MV-4-11 (cell line): ENCODE data around the gene AIMP2.
A peak's percentile ranks its signal among the peaks of the same experiment; 100 is the strongest.
"Not testable (repeated sequence)": the region's sequence is repeated elsewhere in the genome, so short reads cannot be mapped to it uniquely, and the experiment has no call there.

ENCODE experiments used
- DNase-seq: peaks from one replicate; lab custom pipeline; 2025; lab: John Stamatoyannopoulos, UW

The AIMP2 gene

DNA sequence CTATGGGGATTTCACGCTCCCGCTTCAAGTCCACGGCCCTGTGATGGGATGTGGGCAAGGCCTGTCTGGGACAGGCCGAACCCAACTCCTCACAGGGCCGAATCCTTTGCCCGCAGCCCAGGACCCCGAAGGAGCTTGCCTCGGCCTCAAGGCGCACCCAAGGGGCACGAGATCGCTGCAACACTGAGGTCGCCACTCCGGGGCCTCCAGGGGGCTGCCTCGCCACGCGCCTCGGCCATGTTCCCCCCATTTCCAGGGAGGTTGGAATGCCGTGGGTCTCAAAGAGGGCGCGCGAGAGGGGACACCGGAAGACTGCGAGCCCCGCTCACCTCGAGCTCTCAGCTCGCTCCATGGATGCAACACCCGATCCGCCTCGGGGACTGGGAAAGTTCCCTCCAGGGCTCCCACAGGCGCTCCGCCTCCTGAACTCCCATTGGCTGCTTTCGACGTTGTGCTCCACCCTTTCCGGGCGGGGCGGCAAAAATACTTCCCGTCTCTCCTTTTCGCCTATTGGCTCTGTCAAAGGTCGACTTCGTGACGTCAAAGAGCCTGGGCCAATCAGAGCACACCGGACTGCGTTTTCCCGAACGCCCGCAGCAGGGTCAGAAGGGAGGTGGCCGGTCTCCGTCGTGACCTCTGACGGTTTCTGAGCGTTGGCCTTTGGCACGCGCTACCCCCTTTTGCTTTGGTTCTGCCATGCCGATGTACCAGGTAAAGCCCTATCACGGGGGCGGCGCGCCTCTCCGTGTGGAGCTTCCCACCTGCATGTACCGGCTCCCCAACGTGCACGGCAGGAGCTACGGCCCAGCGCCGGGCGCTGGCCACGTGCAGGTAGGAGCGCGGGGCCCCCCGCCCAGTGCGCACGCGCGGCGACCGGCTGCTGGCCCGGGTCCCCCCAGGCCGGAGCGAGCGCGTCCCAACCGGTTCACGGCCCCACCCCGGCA lies at the start of gene AIMP2, which contains the start of gene PMS2:
TSS of gene AIMP2 (plus strand) at position 605 of the 944 bp plus-strand sequence. CDS start at position 697, 92 bp downstream.
TSS of gene PMS2 (minus strand) at position 382 of the 944 bp plus-strand sequence. CDS start at position 352, 30 bp downstream.
- DNase-seq, result peak; percentile 98

DNA sequence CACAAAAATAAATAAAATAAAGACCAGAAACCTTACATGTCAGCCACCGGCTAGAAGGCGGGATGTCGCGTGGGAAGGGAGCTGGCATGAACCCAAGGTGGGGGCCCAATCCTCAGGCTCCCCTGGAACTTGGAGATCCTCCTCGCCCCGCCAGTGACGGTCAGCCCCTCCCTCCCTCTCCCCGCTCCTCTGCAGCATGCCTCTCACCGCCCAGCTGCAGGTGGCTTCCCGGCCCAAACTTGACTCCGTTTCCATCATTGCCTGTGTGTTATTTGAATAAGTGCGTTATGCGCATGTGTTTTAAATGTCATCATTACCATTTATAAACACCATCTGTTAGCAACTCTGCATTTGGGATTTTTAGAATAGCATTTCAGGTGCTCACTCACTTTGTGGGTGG lies 45.9 kb upstream of the AIMP2 start:
- not testable (repeated sequence) for DNase-seq

DNA sequence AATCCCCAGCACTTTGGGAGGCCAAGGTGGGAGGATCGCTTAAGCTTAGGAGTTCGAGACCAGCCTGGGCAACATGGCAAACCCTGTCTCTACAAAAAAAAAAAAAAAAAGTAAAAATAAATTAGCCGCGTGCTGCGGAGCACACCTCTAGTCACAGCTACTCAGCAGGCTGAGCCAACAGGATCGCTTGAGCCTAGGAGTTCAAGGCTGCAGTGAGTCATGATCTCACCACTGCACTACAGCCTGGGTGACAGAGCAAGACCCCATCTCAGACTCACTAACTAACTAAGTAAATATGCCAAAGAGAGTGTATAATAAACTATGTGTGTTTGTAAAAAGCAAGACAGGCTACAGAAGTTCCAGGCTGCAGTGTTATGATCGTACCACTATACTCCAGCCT lies 45.3 kb upstream of the AIMP2 start:
- DNase-seq, result not testable (repeated sequence)

DNA sequence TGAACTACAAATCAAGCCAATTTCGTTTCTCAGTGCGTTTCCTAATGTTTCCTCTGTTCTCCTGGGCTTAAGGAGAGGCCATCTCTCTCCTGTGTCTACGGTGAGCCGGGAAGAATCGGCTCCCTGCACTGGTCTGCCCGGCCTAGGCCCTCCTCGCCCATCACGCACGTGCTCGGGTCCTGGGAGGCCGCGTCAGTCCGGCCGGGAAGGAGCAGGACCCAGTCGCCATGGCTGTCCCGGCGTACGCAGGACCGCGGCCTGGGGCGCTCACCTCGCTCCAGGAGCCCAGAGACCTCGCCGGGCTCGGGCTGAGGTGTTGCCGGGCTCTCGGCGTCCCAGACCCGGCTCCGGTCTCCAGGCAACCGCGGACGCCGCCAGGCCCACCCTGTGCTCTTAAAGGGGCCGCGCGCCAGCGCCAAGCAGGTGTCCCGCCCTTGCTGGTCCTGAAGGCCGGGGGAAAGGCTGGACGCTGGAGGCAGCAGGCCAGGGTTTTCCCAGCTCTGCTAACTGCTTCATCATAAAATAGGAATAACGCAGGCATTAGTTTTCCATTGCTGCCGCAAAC lies 38.6 kb upstream of the AIMP2 start, which contains the start of gene RSPH10B:
TSS of gene RSPH10B (minus strand) at position 343 of the 565 bp plus-strand sequence. CDS start 3,573 bp downstream, outside the sequence.
- not testable (repeated sequence) for DNase-seq

DNA sequence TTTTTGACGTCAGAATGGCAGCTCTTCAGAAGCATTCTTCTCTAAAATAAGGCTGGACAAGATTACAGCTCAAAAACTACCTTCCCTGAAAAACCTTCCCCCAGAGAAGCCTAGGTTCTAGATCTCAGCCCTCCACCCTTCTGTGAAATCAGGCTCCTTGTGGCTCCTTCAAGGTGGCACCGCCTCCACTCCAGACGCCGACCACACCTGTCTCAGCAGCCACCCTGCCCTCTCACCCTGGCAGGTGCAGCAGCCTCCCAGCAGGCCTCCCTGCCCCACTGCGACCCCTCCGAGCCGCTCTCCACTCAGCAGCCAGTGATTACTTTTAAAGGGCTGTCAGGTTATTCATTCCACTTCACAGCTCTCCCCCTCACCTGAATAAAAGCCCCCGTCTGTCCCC lies 35.5 kb upstream of the AIMP2 start:
- not testable (repeated sequence) for DNase-seq

DNA sequence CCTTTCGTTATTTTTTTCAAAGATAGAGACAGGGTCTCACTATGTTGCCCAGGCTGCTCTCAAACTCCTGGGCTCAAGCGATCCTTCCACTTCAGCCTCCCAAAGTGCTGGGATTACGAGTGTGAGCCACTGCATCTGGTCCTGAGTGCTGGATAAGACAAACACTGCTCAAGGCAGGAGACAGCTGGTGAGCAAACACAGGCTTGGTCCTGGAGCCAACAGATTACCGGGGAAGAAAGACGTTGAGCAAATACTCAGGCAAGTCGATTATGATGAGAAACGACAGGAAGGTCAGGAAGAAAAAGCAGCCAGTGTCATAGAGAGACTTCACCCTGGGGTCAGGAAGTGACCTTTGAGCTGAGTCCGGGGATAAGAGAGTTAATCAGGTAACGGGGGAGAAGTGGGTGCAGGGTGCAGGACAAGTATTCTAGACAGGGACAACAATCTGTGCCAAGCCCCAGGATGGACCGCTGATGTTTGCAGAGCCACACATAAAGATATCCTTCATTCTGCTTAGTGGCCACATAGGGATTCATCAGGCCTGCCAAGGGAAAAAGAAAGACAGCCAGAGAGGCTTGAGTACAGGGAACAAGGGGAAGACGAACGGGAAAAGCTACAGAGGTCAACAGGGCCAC lies 29.3 kb upstream of the AIMP2 start:
- DNase-seq, result not testable (repeated sequence)

DNA sequence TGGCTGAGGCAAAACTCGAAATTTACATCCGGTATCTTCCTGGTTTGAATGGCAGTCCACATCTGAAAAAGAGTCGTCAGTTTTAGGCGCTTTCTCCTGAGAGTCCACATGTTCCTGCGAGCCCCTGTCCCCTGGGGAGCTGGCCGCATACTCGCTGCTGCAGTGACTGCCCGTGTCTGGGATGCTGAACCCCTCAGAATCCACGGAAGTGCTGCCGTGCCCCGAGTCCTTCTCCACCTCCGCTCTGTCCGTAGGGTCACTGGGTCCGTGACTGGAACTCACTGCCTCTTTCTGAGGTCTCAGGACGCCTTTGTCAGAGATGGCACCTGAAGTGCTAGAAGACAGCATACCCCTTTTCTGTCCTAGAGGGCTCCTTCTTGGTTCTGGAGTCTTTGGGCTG lies 22.0 kb upstream of the AIMP2 start:
- not testable (repeated sequence) for DNase-seq

DNA sequence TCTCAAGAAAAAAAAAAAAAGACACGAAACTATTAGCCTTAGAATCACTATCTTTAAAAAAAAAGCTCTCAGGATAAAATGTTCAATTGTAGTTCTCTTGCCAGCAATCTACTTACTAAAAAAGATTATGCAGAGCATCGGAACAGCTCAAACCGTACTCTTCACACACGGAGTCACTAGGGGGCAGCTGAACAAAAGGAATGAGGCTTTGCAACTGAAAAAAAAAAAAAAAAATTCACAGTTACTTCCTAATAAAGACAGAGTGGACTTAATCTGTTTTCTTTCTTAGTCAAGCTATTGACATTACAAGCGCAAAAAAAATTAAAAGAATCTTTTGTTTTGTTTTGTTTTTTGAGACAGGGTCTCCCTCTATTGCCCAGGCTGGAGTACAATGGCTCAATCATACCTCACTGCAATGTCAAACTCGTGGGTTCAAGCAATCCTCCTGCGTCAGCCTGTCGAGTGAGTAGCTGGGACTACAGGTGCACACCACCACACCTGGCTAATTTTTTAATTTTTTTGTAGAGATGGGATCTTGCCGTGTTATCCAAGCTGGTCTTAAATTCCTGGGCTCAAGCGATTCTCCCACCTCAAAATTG lies 11.8 kb upstream of the AIMP2 start:
- peak; percentile 68 for DNase-seq

DNA sequence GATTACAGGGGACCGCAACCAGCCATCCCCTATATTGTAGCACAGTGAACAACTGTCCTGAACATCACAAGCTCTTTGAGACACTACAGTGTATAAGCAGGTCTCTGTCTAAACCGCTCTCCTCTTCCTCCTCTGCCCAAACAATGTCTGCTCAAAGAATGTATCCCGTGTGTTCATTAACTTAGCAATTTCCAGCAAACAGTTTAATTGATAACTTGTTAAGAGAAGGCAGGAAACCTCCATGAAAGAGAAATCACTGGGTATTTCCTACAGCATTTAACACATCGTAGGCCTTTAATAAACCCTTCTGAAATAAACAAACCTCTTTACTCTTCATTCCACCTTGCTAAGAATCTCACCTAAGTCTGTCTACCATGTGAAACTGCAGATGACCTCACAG lies 1.7 kb upstream of the AIMP2 start:
- no peak for DNase-seq

DNA sequence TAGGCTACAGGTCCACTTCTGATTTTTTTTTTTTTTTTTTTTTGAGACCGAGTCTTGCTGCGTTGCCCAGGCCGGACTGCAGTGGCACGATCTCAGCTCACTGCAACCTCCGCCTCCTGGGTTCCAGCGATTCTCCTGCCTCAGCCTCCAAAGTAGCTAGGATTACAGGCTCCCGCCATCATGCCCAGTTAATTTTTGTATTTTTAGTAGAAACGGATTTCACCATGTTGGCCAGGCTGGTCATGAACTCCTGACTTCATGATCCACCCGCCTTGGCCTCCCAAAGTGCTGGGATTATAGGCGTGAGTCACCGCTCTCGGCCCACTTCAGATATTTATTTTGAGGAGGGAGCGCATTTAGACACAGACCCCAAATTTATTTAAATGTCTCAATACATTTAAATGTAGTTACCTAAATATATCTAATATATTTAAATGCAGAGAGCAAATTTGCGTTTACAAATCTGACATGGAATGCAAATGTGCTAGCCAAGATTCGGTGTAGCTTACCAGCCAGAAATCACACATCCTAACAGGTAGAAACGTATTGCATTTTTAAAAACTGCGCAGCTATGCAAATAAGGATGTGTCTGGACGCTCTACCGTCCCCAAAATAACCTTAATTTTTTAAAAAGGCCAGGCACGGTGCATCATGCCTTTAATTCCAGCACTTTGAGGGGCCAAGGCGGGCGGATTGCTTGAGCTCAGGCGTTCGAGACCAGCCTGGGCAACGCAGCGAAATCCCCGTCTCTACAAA lies 1.1 kb upstream of the AIMP2 start:
- DNase-seq, result peak; percentile 39

DNA sequence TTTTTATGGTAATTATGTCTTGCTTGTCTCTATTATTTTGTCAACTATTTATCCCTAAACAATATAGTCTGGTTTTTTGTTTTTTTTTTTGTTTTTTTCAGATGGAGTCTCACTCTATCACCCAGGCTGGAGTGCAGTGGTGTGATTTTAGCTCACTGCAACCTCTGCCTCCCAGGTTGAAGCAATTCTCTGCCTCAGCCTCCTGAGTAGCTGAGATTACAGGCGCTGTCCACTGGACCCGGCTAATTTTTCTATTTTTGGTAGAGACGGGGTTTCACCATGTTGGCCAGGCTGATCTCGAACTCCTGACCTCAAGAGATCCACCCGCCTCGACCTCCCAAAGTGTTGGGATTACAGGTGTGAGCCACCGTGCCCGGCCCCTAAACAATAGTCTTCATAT lies 1.3 kb downstream of the AIMP2 start:
- DNase-seq, result not testable (repeated sequence)

DNA sequence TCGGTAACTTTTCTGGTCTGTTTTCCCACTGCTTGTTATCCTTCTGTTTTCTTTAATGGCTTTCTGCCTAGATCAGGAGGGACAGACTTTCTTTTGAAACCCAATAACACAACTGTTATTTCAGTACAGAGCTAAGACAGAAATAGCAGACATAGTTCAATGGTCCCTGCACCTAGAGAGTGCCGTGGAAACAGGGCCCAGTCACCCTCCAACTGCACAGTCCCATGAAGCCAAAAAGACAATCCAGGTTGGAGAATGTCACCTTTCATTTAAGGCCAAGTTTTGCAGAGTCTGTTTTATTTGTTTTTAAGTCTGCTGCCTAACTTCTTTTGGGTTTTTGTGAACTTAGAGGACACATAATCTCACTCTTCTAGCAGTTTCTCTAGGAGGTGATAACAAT lies 2.5 kb downstream of the AIMP2 start:
- DNase-seq, result no peak

DNA sequence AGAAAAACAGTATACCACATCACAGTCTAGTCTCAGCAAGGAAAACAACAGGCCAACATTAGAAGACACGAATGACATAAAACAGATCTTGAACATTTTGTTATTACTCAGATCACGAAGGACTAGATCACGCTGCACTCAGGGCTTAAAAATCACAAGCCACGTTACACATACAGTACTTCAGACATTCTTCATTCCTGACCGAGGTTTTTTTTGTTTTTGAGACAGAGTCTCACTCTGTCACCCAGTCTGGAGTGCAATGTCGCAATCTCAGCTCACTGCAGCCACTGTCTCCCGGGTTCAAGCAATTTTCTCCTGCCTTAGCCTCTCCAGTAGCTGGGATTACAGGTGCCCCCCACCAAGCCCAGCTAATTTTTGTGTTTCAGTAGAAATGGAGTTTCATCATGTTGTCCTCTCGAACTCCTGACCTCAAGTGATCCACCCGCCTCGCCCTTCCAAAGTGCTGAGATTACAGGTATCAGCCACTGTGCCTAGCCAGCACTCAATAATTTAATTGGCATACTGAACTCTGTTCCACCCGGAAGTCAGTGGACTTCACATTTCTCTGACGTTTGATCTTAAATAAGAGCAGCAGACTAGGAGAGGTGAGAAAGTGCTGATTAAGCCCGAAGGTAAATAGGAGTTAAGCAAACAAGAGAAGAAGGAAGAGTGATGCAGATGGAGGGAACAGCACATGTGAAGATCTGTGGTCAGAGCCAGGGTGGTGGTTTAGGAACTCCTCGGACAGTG lies 3.5 kb downstream of the AIMP2 start:
- no peak for DNase-seq

DNA sequence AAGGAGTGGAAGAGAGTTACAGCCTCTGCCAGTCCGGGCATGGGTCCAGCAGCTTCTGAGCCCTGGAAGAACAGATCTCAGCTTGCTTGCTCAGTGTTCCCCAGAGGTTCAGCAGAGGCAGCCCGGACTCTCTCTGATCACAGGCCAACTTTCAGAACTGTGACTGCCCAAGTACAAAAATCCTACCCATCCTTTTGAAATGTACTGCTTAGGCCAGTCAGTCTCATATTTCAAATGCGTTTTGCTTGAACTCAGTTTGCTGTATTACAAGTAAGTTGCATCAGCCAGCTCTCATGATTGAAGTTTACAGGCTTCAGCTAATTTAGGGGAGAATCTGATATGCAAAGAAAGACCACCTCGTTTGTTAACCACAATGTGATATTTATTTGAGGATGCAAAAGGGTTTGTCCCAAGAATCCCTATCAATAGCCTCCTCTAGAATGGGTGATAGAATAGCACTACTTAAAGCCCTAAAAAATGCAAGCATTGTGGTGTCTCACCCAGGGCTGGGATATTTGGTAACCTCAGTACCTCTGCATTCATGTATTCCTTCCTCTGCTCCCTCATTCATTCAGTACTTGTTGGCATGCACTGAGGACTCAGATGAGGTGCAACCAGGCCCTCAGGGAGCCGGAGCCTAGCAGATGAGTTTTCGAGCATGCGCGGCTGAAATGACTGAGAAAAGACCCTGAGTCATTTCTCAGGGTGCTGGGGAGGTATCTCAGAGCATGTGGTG lies 7.0 kb downstream of the AIMP2 start:
- DNase-seq, result no peak

DNA sequence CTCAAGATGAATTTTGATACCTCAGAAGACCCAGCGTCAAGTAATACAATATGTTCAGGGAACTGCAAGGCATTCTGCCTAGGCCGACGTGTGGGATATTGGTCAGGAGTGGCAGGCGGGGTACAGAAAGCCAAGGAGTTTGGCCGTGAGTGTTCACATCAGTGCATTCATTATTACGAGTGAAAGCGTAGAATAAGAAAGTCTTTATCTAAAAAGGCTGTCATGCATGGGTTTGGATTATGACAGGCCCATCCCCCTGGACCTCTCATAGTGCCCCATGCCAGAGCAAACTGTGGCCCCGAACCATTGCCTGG lies 7.5 kb downstream of the AIMP2 start:
- no peak for DNase-seq

DNA sequence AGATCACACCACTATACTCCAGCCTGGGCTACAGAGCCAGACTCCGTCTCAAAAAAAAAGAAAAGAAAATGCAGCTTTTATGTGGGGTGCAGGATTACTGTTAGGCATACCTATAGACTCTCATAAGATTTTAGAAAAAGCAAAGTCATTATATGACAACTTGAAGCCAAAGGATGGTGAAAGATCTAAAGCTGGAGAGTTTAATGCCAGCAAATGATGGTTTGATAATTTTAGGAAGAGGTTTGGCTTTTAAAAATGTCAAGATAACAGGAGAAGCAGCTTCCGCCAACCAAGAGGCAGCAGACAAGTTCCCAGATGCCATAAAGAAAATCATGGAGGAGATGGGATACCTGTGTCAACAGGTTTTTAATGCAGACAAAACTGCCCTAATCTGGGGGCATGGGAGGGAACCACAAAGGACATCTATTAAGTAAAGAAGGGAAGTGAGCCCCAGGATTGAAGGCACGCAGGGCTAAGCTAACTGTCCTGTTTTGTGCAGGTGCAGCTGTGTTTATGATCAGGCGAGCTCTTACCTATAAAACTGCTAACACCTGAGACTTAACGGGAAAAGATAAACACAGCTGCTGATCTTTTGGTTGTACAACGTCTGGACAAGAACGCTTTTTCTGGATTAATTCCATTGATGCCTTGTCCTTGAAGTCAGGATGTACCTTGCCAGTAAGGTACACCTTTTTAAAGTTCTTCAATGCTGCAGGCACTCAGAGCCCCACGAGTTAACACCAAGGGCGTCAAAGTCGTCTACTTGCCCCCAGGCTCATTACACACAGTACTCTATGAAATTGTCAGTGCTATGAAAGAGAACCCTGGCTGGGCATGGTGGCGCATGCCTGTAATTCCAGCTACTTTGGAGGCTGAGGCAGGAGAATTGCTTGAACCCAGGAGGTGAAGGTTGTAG lies 11.6 kb downstream of the AIMP2 start:
- DNase-seq, result no peak

DNA sequence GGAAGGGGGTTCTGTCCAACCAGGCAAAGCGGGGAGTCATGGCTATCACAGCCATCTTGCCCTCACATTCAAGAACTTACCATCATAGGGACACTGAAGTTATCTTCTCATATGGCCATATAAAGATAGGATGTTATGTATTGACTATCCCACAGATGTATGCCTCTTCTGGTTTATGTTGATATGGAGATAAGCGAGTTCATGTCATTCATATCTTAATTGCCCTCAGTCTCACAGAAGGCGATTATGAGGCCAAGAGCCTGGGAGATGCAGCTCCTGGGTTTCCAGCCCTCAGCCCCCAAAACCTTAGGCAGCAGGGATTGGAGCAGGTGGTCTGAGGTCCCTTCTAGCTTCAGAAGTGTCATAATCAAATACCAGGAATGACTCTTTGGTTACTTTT lies 13.6 kb downstream of the AIMP2 start:
- no peak for DNase-seq

DNA sequence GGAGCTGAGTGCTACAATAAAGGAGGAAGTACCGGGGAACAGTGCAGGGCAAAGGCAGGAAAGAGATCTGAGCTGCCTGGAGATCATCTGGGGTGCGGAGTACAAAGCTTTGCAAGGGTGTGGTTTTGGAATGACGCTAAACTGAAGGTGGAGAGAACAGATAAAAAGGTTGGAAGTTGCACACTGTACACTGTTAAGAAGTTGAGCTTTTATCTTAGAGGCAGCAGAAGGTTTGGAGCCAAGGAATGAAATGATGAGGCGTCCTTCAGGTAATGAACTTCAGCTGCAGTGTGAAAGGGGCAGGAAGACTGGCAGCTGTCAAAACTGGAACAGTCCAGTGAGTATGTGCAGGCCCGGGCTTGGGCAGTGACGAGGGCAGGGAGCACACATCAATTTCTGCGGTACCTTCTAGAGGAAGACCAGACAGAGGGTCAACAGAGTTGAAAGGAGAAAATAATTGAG lies 14.9 kb downstream of the AIMP2 start:
- no peak for DNase-seq
